Neural crest cell (in vitro differentiated cells): ENCODE measurements around the gene ALAS2. TPM values are rescaled to one million over a fixed set of nuclear protein-coding genes. Genes with fewer than 3 reads are reported as not detected.
"Not testable (repeated sequence)": the region's sequence is repeated elsewhere in the genome, so short reads cannot be mapped to it uniquely, and the experiment has no call there.

ENCODE experiments used
- DNase-seq: peaks from one replicate; pipeline ENCODE4 v3.0.0; 2021; ENCODE audit warnings: low read depth, mixed read lengths, low spot score
- H3K27ac Mint-ChIP-seq: one replicate; pipeline ENCODE4 v1.8.0; 2021; ENCODE audit warnings: mild to moderate bottlenecking, mixed read lengths; ENCODE audit not compliant: unreplicated experiment
- H3K27me3 Mint-ChIP-seq: 2 replicates; pipeline ENCODE4 v1.8.0; 2021; ENCODE audit warnings: low read depth, mild to moderate bottlenecking, mixed read lengths
- H3K36me3 Mint-ChIP-seq: 2 replicates; pipeline ENCODE4 v1.8.0; 2021; ENCODE audit warnings: low read depth, mild to moderate bottlenecking, mixed read lengths
- H3K4me1 Mint-ChIP-seq: 2 replicates; pipeline ENCODE4 v1.8.0; 2021; ENCODE audit warnings: mixed read lengths
- H3K4me3 Mint-ChIP-seq: one replicate; pipeline ENCODE4 v1.8.0; 2021; ENCODE audit warnings: mild to moderate bottlenecking, mixed read lengths
- H3K9me3 Mint-ChIP-seq: 2 replicates; pipeline ENCODE4 v1.8.0; 2021; ENCODE audit warnings: mixed read lengths
- total RNA-seq: library from RNA; stranded (reverse); gene quantifications from 2 replicates; pipeline ENCODE4 v1.2.1, GENCODE V29; 2021
- TF ChIP-seq, protein P1 (sequence below): fragments of 200-600 bp; sonication (generic); conservative IDR thresholded peaks from 2 replicates; pipeline ENCODE4 v1.5.0; 2021; ENCODE audit warnings: antibody characterized with exemption, mild to moderate bottlenecking

ALAS2 gene
- total RNA-seq, 1 donor from 2014 or later: not detected

DNA sequence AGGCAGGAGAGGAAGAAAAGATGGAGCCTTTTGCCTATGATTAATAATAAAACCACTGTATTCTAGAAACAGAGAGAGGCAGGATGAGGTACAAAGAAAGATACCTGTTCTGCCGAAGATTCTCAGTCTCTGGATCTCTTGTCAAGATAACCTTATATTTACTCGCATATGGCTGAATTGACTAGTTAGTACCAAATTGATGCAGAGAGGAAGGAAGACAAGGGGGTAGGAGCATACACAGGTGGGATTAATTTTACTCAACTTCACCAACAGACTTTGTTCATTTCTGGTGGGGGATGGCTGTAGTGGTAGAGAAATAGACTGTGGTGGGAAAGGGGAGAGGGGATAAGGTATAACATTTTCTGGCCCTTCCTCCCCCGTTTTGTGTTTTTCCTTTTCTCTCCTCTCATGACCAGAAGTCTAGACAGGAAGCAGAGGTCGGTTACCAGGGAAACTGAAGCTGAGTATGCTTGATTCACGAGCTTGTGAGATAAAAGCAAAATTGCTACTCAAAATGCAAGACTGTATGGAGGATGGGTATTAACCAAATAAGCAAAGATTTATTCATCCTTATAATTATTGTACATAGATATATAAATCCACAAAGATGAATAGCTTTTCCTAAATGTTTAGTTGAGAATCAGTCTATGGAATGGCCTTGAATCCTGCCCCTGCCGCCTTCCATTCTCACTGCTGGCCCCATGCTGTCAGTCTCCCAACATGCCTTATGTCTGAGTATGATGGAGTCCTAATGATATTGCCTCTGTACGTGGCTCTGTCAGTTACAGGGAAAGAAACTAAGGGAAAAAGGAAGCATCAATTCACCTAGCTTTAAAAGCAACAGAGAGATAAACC, 26.3 kb upstream of the ALAS2 start:
- H3K36me3 Mint-ChIP-seq: no peaks in the 10 kb centered on the region
- TF ChIP-seq, protein P1, sequence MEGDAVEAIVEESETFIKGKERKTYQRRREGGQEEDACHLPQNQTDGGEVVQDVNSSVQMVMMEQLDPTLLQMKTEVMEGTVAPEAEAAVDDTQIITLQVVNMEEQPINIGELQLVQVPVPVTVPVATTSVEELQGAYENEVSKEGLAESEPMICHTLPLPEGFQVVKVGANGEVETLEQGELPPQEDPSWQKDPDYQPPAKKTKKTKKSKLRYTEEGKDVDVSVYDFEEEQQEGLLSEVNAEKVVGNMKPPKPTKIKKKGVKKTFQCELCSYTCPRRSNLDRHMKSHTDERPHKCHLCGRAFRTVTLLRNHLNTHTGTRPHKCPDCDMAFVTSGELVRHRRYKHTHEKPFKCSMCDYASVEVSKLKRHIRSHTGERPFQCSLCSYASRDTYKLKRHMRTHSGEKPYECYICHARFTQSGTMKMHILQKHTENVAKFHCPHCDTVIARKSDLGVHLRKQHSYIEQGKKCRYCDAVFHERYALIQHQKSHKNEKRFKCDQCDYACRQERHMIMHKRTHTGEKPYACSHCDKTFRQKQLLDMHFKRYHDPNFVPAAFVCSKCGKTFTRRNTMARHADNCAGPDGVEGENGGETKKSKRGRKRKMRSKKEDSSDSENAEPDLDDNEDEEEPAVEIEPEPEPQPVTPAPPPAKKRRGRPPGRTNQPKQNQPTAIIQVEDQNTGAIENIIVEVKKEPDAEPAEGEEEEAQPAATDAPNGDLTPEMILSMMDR: no peak
- H3K4me1 Mint-ChIP-seq: peaks cover 13% of the 10 kb centered on the region
- no peaks in the 10 kb centered on the region for H3K27me3 Mint-ChIP-seq
- no peaks in the 10 kb centered on the region for H3K9me3 Mint-ChIP-seq
- H3K4me3 Mint-ChIP-seq: peak overlapping the region; percentile 67
- DNase-seq: no peak
- H3K27ac Mint-ChIP-seq: no peak overlapping the region

DNA sequence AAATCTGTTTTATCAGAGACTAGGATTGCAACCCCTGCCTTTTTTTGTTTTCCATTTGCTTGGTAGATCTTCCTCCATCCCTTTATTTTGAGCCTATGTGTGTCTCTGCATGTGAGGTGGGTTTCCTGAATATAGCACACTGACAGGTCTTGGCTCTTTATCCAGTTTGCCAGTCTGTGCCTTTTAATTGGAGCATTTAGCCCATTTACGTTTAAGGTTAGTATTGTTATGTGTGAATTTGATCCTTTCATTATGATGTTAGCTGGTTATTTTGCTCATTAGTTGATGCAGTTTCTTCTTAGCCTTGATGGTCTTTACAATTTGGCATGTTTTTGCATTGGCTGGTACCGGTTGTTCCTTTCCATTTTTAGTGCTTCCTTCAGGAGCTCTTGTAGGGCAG, 19.8 kb upstream of the ALAS2 start:
- not testable (repeated sequence) for H3K9me3 Mint-ChIP-seq, H3K27me3 Mint-ChIP-seq, H3K27ac Mint-ChIP-seq, H3K4me3 Mint-ChIP-seq, H3K4me1 Mint-ChIP-seq, DNase-seq, H3K36me3 Mint-ChIP-seq

DNA sequence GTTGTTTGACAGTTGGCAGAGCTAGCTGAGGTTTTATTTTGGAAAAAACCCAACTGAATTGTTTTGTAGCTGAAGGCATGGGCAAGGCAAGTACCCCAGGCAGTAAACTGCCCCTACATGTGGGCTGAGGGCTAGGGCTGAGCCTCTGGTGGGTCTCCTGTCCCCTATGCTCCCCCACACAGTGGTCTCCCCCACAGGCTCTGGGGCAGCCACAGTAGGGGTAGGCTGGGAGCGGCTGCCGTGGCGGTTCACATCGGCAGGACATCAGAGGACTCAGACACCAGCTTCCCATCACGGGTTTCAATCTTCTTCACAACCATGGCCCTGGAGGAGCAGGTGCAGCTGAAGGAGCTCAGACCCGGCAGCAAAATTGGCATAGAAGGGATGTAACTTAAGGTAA, 10.7 kb upstream of the ALAS2 start:
- TF ChIP-seq, protein P1: no peak
- no peak overlapping the region for H3K4me3 Mint-ChIP-seq
- no peaks in the 10 kb centered on the region for H3K4me1 Mint-ChIP-seq
- peaks cover 7% of the 10 kb centered on the region for H3K36me3 Mint-ChIP-seq
- DNase-seq: no peak
- H3K27ac Mint-ChIP-seq: no peak overlapping the region
- H3K9me3 Mint-ChIP-seq: peaks cover 13% of the 10 kb centered on the region
- H3K27me3 Mint-ChIP-seq: no peaks in the 10 kb centered on the region

DNA sequence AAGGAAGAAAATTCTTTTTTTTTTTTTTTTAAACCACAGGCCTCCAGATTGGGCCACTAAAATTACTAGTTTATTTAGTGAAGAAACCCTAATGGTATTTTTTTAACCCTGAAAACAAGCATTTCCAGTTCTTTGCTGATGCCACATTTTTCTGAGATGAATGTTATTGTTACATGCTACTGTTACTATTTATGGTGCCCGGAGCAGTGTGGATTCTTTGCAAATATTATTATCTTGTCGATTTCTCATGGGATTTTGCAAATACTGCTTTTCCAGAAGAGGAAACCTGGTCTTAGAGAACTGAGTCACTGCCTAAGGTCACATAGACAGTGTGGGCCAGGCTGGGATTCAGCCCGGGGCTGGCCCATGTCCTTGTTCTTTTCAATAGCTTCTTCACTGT, 8.7 kb upstream of the ALAS2 start:
- Mint-ChIP-seq H3K36me3 (peaks cover 6% of the 10 kb centered on the region), H3K4me1 (no peaks in the 10 kb centered on the region)

DNA sequence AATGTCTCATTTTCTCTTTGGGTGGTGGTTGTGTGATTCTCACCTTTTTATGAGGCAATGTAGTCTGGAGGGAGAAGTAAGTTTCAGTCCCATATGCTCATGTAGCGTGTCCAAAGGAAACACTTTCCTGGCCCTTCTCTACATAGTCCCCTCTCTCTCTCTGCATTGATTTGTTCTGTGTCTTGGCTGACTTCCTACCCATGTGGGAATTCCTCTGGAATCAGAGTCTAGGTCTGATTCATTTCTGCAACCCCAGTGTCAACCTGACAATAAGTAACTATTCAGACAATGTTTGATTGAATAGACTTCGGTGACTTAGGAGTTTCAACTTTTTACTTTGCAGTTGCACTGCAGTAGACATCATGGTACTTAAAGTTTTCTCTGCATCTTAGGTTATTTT, 2.7 kb upstream of the ALAS2 start:
- TF ChIP-seq, protein P1: no peak
- H3K4me1 Mint-ChIP-seq: no peaks in the 10 kb centered on the region

More for the DNA sequence above, 8.7 kb upstream of the ALAS2 start:
- Mint-ChIP-seq H3K4me3 (no peak overlapping the region), H3K27me3 (no peaks in the 10 kb centered on the region), H3K9me3 (peaks cover 14% of the 10 kb centered on the region), H3K27ac (no peak overlapping the region)
- no peak for DNase-seq
- TF ChIP-seq, protein P1: no peak

DNA sequence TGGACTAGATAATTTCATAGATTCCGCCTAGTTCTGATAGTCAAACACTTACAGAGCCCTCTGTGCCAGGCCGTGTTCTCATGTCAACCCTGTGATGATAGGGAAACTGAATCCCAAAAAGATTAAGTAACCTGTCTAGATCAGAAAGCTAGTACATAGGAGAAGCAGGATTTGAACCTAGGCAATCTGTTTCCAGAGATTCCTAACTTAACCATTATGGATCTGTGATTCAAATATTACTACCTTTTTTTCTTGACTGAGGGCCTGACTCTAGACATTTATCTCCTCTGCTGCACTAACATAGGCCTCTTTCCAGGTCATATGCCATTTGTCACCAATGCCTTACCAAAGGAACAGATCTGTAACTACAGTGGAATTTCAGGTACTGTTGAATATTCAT, 1.5 kb downstream of the ALAS2 start:
- Mint-ChIP-seq H3K4me3 (no peak overlapping the region), H3K4me1 (no peaks in the 10 kb centered on the region), H3K27me3 (no peaks in the 10 kb centered on the region), H3K9me3 (peaks cover 3% of the 10 kb centered on the region), H3K36me3 (no peaks in the 10 kb centered on the region), H3K27ac (no peak overlapping the region)
- DNase-seq: no peak
- TF ChIP-seq, protein P1: no peak

More for the DNA sequence above, 2.7 kb upstream of the ALAS2 start:
- Mint-ChIP-seq H3K36me3 (peaks cover 2% of the 10 kb centered on the region), H3K4me3 (no peak overlapping the region), H3K27ac (no peak overlapping the region), H3K9me3 (peaks cover 8% of the 10 kb centered on the region), H3K27me3 (no peaks in the 10 kb centered on the region)
- no peak for DNase-seq
